Measurements from ENCODE around the gene NSMCE1.

GRCh38 chr16:27287887-27288286 lies 19.3 kb upstream of the NSMCE1 start:
- no peak for TF ChIP-seq CTCF (IDR thresholded peaks at IDR 0.05)
- TF ChIP-seq POLR2A (IDR thresholded peaks at IDR 0.05), result no peak
